GM12891 (cell line): Measurements from ENCODE around the gene PTRH1.

ENCODE experiments used
- DNase-seq: peaks from one replicate; pipeline ENCODE4 v3.0.0; 2011; ENCODE audit warnings: low spot score; ENCODE audit not compliant: insufficient read length
- FAIRE-seq: peaks from 2 replicates; lab custom pipeline; 2011; peaks lifted over from hg19 to GRCh38; lab: Jason Lieb, UNC
- PAX5 ChIP-seq: IDR thresholded peaks from 2 replicates; pipeline ENCODE4 v1.6.1; 2011; ENCODE audit warnings: low read length, moderate library complexity, mild to moderate bottlenecking; ENCODE audit not compliant: insufficient read depth, severe bottlenecking
- POLR2A ChIP-seq: IDR thresholded peaks from 2 replicates; pipeline ENCODE4 v1.6.1; 2011; ENCODE audit warnings: low read depth, low read length, control low read depth
- POLR2AphosphoS5 ChIP-seq: IDR thresholded peaks from 2 replicates; pipeline ENCODE4 v1.6.1; 2011; ENCODE audit warnings: low read depth, low read length, control low read depth
- POU2F2 ChIP-seq: IDR thresholded peaks from 2 replicates; pipeline ENCODE4 v1.6.1; 2011; ENCODE audit warnings: low read depth, mild to moderate bottlenecking, control low read depth, low read length, moderate library complexity
- SPI1 ChIP-seq: IDR thresholded peaks from 2 replicates; pipeline ENCODE4 v1.6.1; 2011; ENCODE audit warnings: low read depth, low read length, control low read depth
- TAF1 ChIP-seq: IDR thresholded peaks from 2 replicates; pipeline ENCODE4 v1.6.1; 2011; ENCODE audit warnings: low read depth, low read length, control low read depth

The PTRH1 gene

GRCh38 chr9:127679506-127679905 lies 36.0 kb downstream of the PTRH1 start:
- no peak for TF ChIP-seq POLR2A
- no peak for TF ChIP-seq TAF1
- no peak for TF ChIP-seq SPI1
- no peak for TF ChIP-seq POLR2AphosphoS5
- TF ChIP-seq POU2F2: no peak
- TF ChIP-seq PAX5: no peak

GRCh38 chr9:127676638-127677037 lies 38.8 kb downstream of the PTRH1 start:
- FAIRE-seq: no peak
- TF ChIP-seq SPI1: no peak
- no peak for DNase-seq

More at GRCh38 chr9:127679506-127679905, 36.0 kb downstream of the PTRH1 start:
- FAIRE-seq (no peak), DNase-seq (no peak)

GRCh38 chr9:127673234-127673633 lies 42.2 kb downstream of the PTRH1 start:
- DNase-seq (no peak), FAIRE-seq (no peak)
- no peak for TF ChIP-seq PAX5
- TF ChIP-seq TAF1: no peak
- TF ChIP-seq SPI1: no peak
- TF ChIP-seq POU2F2: no peak
- no peak for TF ChIP-seq POLR2A
- no peak for TF ChIP-seq POLR2AphosphoS5

GRCh38 chr9:127667906-127668305 lies 47.6 kb downstream of the PTRH1 start:
- TF ChIP-seq POLR2AphosphoS5: no peak
- no peak for TF ChIP-seq PAX5
- no peak for TF ChIP-seq SPI1
- no peak for TF ChIP-seq TAF1
- TF ChIP-seq POLR2A: no peak
- TF ChIP-seq POU2F2: no peak
- FAIRE-seq: no peak
- DNase-seq: no peak

GRCh38 chr9:127667127-127667844 lies 48.2 kb downstream of the PTRH1 start:
- no peak for FAIRE-seq
- DNase-seq: no peak

DNA sequence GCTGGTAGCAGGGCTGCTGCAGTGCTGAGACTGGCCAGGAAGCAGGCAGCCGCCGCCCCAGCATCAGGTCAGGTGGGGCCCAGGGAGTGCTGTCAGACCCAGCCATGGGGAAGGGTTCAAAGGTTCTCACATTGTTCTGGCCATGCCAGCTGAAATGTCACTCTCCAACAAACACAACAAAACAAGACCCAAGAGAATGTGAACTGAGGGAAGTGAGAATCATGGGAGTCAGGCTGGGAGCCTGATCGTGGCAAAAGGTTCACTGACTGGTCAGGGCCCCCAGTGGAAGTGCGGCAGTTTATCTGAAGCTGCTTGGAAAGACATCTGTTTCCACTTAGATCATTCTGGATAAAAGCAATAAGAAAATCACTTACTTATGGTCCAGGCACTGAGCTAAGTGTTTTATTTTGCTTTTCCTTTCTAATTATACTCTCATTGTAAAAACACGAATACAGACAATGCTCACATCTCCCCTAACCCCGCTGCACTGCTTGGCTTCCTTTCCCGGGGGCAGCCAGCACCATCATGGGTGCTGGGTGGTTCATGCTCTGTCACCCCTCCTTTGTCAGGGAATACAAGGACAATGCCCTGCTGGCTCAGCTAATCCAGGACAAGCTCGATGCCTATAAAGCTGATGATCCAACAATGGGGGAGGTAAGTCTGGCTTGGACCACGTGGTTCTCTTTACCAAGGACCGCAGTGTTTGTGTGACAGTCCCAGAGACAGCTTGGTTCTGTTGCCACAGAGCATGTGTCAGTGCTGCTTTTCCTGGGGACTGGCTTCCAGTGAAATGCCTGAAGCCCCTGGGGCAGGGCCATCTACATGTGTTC lies 50.6 kb downstream of the PTRH1 start:
- DNase-seq (no peak), FAIRE-seq (no peak)
- TF ChIP-seq POLR2A (no peak), SPI1 (no peak), TAF1 (no peak), PAX5 (no peak), POU2F2 (no peak), POLR2AphosphoS5 (no peak)

More at GRCh38 chr9:127667127-127667844, 48.2 kb downstream of the PTRH1 start:
- no peak for TF ChIP-seq SPI1
- no peak for TF ChIP-seq TAF1
- TF ChIP-seq PAX5: no peak
- no peak for TF ChIP-seq POLR2A
- no peak for TF ChIP-seq POLR2AphosphoS5
- TF ChIP-seq POU2F2: no peak

GRCh38 chr9:127664324-127664677 lies 51.2 kb downstream of the PTRH1 start:
- FAIRE-seq: no peak
- no peak for DNase-seq
- TF ChIP-seq POU2F2 (no peak), TAF1 (no peak), POLR2A (no peak), POLR2AphosphoS5 (no peak), PAX5 (no peak), SPI1 (no peak)
